ENCODE data around the gene KIAA0319L. TPM values are rescaled to one million over a fixed set of nuclear protein-coding genes. Genes with fewer than 3 reads are reported as not detected.
"Not testable (repeated sequence)": the region's sequence is repeated elsewhere in the genome, so short reads cannot be mapped to it uniquely, and the experiment has no call there.

KIAA0319L gene
- total RNA-seq, 1 donor, result 63.0 TPM

- no peak for TF ChIP-seq CTCF (IDR thresholded peaks at IDR 0.05; ENCODE audit: insufficient read depth, low read depth, low read length)
- H3K4me3 ChIP-seq (ENCODE audit: low read depth, low read length), result no peak overlapping the region
- DNase-seq (ENCODE audit: low read depth), result no peak
These were observed 28.1 kb upstream of the KIAA0319L start for GRCh38 chr1:35585281-35585680.

GRCh38 chr1:35581621-35582020 lies 24.4 kb upstream of the KIAA0319L start:
- DNase-seq (ENCODE audit: low read depth), result not testable (repeated sequence)

GRCh38 chr1:35580949-35581388 lies 23.8 kb upstream of the KIAA0319L start:
- DNase-seq (ENCODE audit: low read depth), result no peak
- no peak for TF ChIP-seq CTCF (IDR thresholded peaks at IDR 0.05; ENCODE audit: insufficient read depth, low read depth, low read length)
- H3K4me3 ChIP-seq (ENCODE audit: low read depth, low read length), result no peak overlapping the region

More at GRCh38 chr1:35581621-35582020, 24.4 kb upstream of the KIAA0319L start:
- not testable (repeated sequence) for H3K4me3 ChIP-seq (ENCODE audit: low read depth, low read length)

- H3K4me3 ChIP-seq (ENCODE audit: low read depth, low read length), result peak overlapping the region; percentile 9
- no peak for TF ChIP-seq CTCF (IDR thresholded peaks at IDR 0.05; ENCODE audit: insufficient read depth, low read depth, low read length)
These were observed 20.1 kb upstream of the KIAA0319L start for GRCh38 chr1:35577071-35577998.

GRCh38 chr1:35576766-35577070 lies 19.5 kb upstream of the KIAA0319L start:
- DNase-seq (ENCODE audit: low read depth); H3K4me3 ChIP-seq (ENCODE audit: low read depth, low read length): not testable (repeated sequence)

More at GRCh38 chr1:35577071-35577998, 20.1 kb upstream of the KIAA0319L start:
- DNase-seq (ENCODE audit: low read depth), result peak; percentile 20

GRCh38 chr1:35576061-35576765 lies 19.0 kb upstream of the KIAA0319L start:
- H3K4me3 ChIP-seq (ENCODE audit: low read depth, low read length), result no peak overlapping the region
- DNase-seq (ENCODE audit: low read depth), result peak; percentile 38
- TF ChIP-seq CTCF (IDR thresholded peaks at IDR 0.05; ENCODE audit: insufficient read depth, low read depth, low read length), result no peak

- no peak overlapping the region for H3K4me3 ChIP-seq (ENCODE audit: low read depth, low read length)
- no peak for DNase-seq (ENCODE audit: low read depth)
- no peak for TF ChIP-seq CTCF (IDR thresholded peaks at IDR 0.05; ENCODE audit: insufficient read depth, low read depth, low read length)
These were observed 18.3 kb upstream of the KIAA0319L start for GRCh38 chr1:35575416-35575958.

Measured in fibroblast of villous mesenchyme (primary cell).